Measurements from ENCODE around the gene SCYGR3. TPM values are rescaled to one million over a fixed set of nuclear protein-coding genes. Genes with fewer than 3 reads are reported as not detected.

The SCYGR3 gene
- total and polyA plus RNA-seq, 2 donors from 2014 or later: not detected

GRCh38 chr2:227657199-227657845 lies 42.7 kb upstream of the SCYGR3 start:
- Histone ChIP-seq H3K4me3 (ENCODE audit: low read length in 3 of 3) (no peak overlapping the region), H3K36me3 (ENCODE audit: control insufficient read depth in 2 of 3, insufficient read depth in 3 of 3, low read length in 3 of 3) (no peaks in the 10 kb centered on the region), H3K27me3 (ENCODE audit: control insufficient read depth, insufficient read depth, low read length) (no peaks in the 10 kb centered on the region), H3K27ac (ENCODE audit: low read depth in 2 of 2, low read length in 2 of 2) (no peak overlapping the region), H3K9me3 (ENCODE audit: control insufficient read depth in 2 of 3, insufficient read depth in 1 of 3, low read length in 3 of 3) (no peaks in the 10 kb centered on the region), H3K4me1 (ENCODE audit: control insufficient read depth in 2 of 3, insufficient read depth in 2 of 3, low read depth in 1 of 3, low read length in 3 of 3) (no peaks in the 10 kb centered on the region), H3K9ac (ENCODE audit: low read length in 3 of 3) (no peak overlapping the region)
- DNase-seq (no peak), FAIRE-seq (no peak)
- intact Hi-C loops (cut with DNase I): no loop called here
- no peak for TF ChIP-seq CTCF (IDR thresholded peaks at IDR 0.05; ENCODE audit: borderline replicate concordance, extremely low read depth, insufficient read depth)

GRCh38 chr2:227655454-227655853 lies 40.8 kb upstream of the SCYGR3 start:
- DNase-seq (no peak), FAIRE-seq (no peak)
- Histone ChIP-seq H3K27ac (ENCODE audit: low read depth in 2 of 2, low read length in 2 of 2) (no peak overlapping the region), H3K4me3 (ENCODE audit: low read length in 3 of 3) (no peak overlapping the region), H3K4me1 (ENCODE audit: control insufficient read depth in 2 of 3, insufficient read depth in 2 of 3, low read depth in 1 of 3, low read length in 3 of 3) (no peaks in the 10 kb centered on the region), H3K36me3 (ENCODE audit: control insufficient read depth in 2 of 3, insufficient read depth in 3 of 3, low read length in 3 of 3) (no peaks in the 10 kb centered on the region), H3K27me3 (ENCODE audit: control insufficient read depth, insufficient read depth, low read length) (no peaks in the 10 kb centered on the region), H3K9me3 (ENCODE audit: control insufficient read depth in 2 of 3, insufficient read depth in 1 of 3, low read length in 3 of 3) (no peaks in the 10 kb centered on the region), H3K9ac (ENCODE audit: low read length in 3 of 3) (no peak overlapping the region)
- intact Hi-C loops (cut with DNase I): no loop called here
- TF ChIP-seq CTCF (IDR thresholded peaks at IDR 0.05; ENCODE audit: borderline replicate concordance, extremely low read depth, insufficient read depth): no peak

GRCh38 chr2:227654426-227654825 lies 39.8 kb upstream of the SCYGR3 start:
- intact Hi-C loops (cut with DNase I): no loop called here
- DNase-seq (no peak), FAIRE-seq (no peak)
- TF ChIP-seq CTCF (IDR thresholded peaks at IDR 0.05; ENCODE audit: borderline replicate concordance, extremely low read depth, insufficient read depth): no peak
- Histone ChIP-seq H3K4me3 (ENCODE audit: low read length in 3 of 3) (no peak overlapping the region), H3K27ac (ENCODE audit: low read depth in 2 of 2, low read length in 2 of 2) (no peak overlapping the region), H3K4me1 (ENCODE audit: control insufficient read depth in 2 of 3, insufficient read depth in 2 of 3, low read depth in 1 of 3, low read length in 3 of 3) (no peaks in the 10 kb centered on the region), H3K36me3 (ENCODE audit: control insufficient read depth in 2 of 3, insufficient read depth in 3 of 3, low read length in 3 of 3) (no peaks in the 10 kb centered on the region), H3K9ac (ENCODE audit: low read length in 3 of 3) (no peak overlapping the region), H3K27me3 (ENCODE audit: control insufficient read depth, insufficient read depth, low read length) (no peaks in the 10 kb centered on the region), H3K9me3 (ENCODE audit: control insufficient read depth in 2 of 3, insufficient read depth in 1 of 3, low read length in 3 of 3) (no peaks in the 10 kb centered on the region)

GRCh38 chr2:227653419-227653818 lies 38.8 kb upstream of the SCYGR3 start:
- no peak for DNase-seq
- no peak for TF ChIP-seq CTCF (IDR thresholded peaks at IDR 0.05; ENCODE audit: borderline replicate concordance, extremely low read depth, insufficient read depth)
- Histone ChIP-seq H3K9me3 (ENCODE audit: control insufficient read depth in 2 of 3, insufficient read depth in 1 of 3, low read length in 3 of 3) (no peaks in the 10 kb centered on the region), H3K4me3 (ENCODE audit: low read length in 3 of 3) (no peak overlapping the region), H3K27me3 (ENCODE audit: control insufficient read depth, insufficient read depth, low read length) (no peaks in the 10 kb centered on the region), H3K9ac (ENCODE audit: low read length in 3 of 3) (no peak overlapping the region), H3K27ac (ENCODE audit: low read depth in 2 of 2, low read length in 2 of 2) (no peak overlapping the region), H3K4me1 (ENCODE audit: control insufficient read depth in 2 of 3, insufficient read depth in 2 of 3, low read depth in 1 of 3, low read length in 3 of 3) (no peaks in the 10 kb centered on the region), H3K36me3 (ENCODE audit: control insufficient read depth in 2 of 3, insufficient read depth in 3 of 3, low read length in 3 of 3) (no peaks in the 10 kb centered on the region)
- no peak for FAIRE-seq
- intact Hi-C loops (cut with DNase I): no loop called here
